WTC11 (cell line): ENCODE data around the gene ERGIC2. TPM values are rescaled to one million over a fixed set of nuclear protein-coding genes. Genes with fewer than 3 reads are reported as not detected.
A peak's percentile ranks its signal among the peaks of the same experiment; 100 is the strongest.
"Not testable (repeated sequence)": the region's sequence is repeated elsewhere in the genome, so short reads cannot be mapped to it uniquely, and the experiment has no call there.

Source experiments
- ATAC-seq: fragments of 200-7000 bp; cut with Tn5 transposase; 2 replicates; pipeline ENCODE4 v1.10.0; 2021; ENCODE audit warnings: mild to moderate bottlenecking, moderate library complexity
- CTCF ChIA-PET: fragments of 300-600 bp; sonication (Branson Sonifier 250); formaldehyde crosslinking; loops from one replicate; lab custom pipeline; 2021; ENCODE audit warnings: antibody characterized with exemption; lab: Charles Lee
- POLR2A ChIA-PET: fragments of 350-600 bp; sonication (Branson Sonifier 250); formaldehyde crosslinking; loops from one replicate; lab custom pipeline; 2021; ENCODE audit warnings: antibody characterized with exemption; lab: Charles Lee
- DNase-seq: peaks from one replicate; pipeline ENCODE4 v3.0.0; 2021; ENCODE audit warnings: low spot score
- H3K27ac Mint-ChIP-seq: 2 replicates; pipeline ENCODE4 v1.8.0; 2021; ENCODE audit warnings: mixed read lengths
- H3K27me3 Mint-ChIP-seq: 2 replicates; pipeline ENCODE4 v1.8.0; 2021; ENCODE audit warnings: low read depth, mild to moderate bottlenecking, moderate library complexity, mixed read lengths
- H3K36me3 Mint-ChIP-seq: 2 replicates; pipeline ENCODE4 v1.8.0; 2021; ENCODE audit warnings: mixed read lengths
- H3K4me1 Mint-ChIP-seq: 2 replicates; pipeline ENCODE4 v1.8.0; 2022; ENCODE audit warnings: mixed read lengths
- H3K4me3 Mint-ChIP-seq: 2 replicates; pipeline ENCODE4 v1.8.0; 2021; ENCODE audit warnings: mild to moderate bottlenecking, moderate library complexity, mixed read lengths
- H3K9me3 Mint-ChIP-seq: 2 replicates; pipeline ENCODE4 v1.8.0; 2021; ENCODE audit warnings: mixed read lengths
- ARID4B ChIP-seq: sonication (generic); formaldehyde crosslinking; IDR thresholded peaks from 2 replicates; pipeline ENCODE4 v1.8.0; 2023; ENCODE audit warnings: missing genetic modification reagents, mild to moderate bottlenecking, borderline replicate concordance
- ATF3 ChIP-seq: sonication (generic); formaldehyde crosslinking; conservative IDR thresholded peaks from 2 replicates; pipeline ENCODE4 v1.8.1; 2022; ENCODE audit warnings: mild to moderate bottlenecking, missing genetic modification reagents
- CTCF ChIP-seq: fragments of 200-600 bp; IDR thresholded peaks from 2 replicates; pipeline ENCODE4 v1.8.0; 2022; ENCODE audit warnings: antibody characterized with exemption
- E2F5 ChIP-seq: sonication (generic); formaldehyde crosslinking; IDR thresholded peaks from 2 replicates; pipeline ENCODE4 v1.8.1; 2022; ENCODE audit warnings: mild to moderate bottlenecking, moderate library complexity, missing genetic modification reagents
- ETV6 ChIP-seq: sonication (generic); formaldehyde crosslinking; IDR thresholded peaks from 2 replicates; pipeline ENCODE4 v1.8.1; 2022; ENCODE audit warnings: mild to moderate bottlenecking, missing genetic modification reagents
- FOXK1 ChIP-seq: sonication (generic); formaldehyde crosslinking; IDR thresholded peaks from 2 replicates; pipeline ENCODE4 v1.8.0; 2022; ENCODE audit warnings: mild to moderate bottlenecking, moderate library complexity, missing genetic modification reagents
- GRHL2 ChIP-seq: fragments of 250-450 bp; sonication (Bioruptor Pico); IDR thresholded peaks from 2 replicates; pipeline ENCODE4 v1.8.0; 2022; ENCODE audit warnings: mild to moderate bottlenecking, moderate library complexity; ENCODE audit not compliant: insufficient replicate concordance, severe bottlenecking
- GTF2I ChIP-seq: fragments of 250-450 bp; sonication (Bioruptor Pico); conservative IDR thresholded peaks from 2 replicates; pipeline ENCODE4 v1.4.0; 2021; ENCODE audit warnings: mild to moderate bottlenecking
- HMGXB4 ChIP-seq: sonication (generic); formaldehyde crosslinking; IDR thresholded peaks from 2 replicates; pipeline ENCODE4 v1.8.1; 2023; ENCODE audit warnings: mild to moderate bottlenecking, moderate library complexity, missing genetic modification reagents
- IRF2 ChIP-seq: sonication (generic); formaldehyde crosslinking; IDR thresholded peaks from 2 replicates; pipeline ENCODE4 v1.8.0; 2022; ENCODE audit warnings: low read depth, missing genetic modification reagents, borderline replicate concordance
- KAT7 ChIP-seq: sonication (generic); formaldehyde crosslinking; IDR thresholded peaks from 2 replicates; pipeline ENCODE4 v1.8.1; 2023; ENCODE audit warnings: missing genetic modification reagents, mild to moderate bottlenecking, borderline replicate concordance
- MLX ChIP-seq: sonication (generic); formaldehyde crosslinking; IDR thresholded peaks from 2 replicates; pipeline ENCODE4 v1.8.1; 2023; ENCODE audit warnings: mild to moderate bottlenecking, missing genetic modification reagents, moderate library complexity
- MXD4 ChIP-seq: fragments of 250-450 bp; sonication (Bioruptor Pico); IDR thresholded peaks from 2 replicates; pipeline ENCODE4 v1.8.0; 2021; ENCODE audit warnings: mild to moderate bottlenecking, moderate library complexity, borderline replicate concordance
- MYBL2 ChIP-seq: sonication (generic); formaldehyde crosslinking; IDR thresholded peaks from 2 replicates; pipeline ENCODE4 v1.8.1; 2023; ENCODE audit warnings: mild to moderate bottlenecking, moderate library complexity, missing genetic modification reagents
- NR1H2 ChIP-seq: sonication (generic); formaldehyde crosslinking; IDR thresholded peaks from 2 replicates; pipeline ENCODE4 v1.9.0; 2021; ENCODE audit warnings: mild to moderate bottlenecking, moderate library complexity, missing genetic modification reagents
- SMAD3 ChIP-seq: sonication (generic); formaldehyde crosslinking; IDR thresholded peaks from 2 replicates; pipeline ENCODE4 v1.8.0; 2022; ENCODE audit warnings: missing genetic modification reagents, mild to moderate bottlenecking, borderline replicate concordance
- SMAD4 ChIP-seq: sonication (generic); formaldehyde crosslinking; IDR thresholded peaks from 2 replicates; pipeline ENCODE4 v1.8.0; 2022; ENCODE audit warnings: mild to moderate bottlenecking, missing genetic modification reagents
- SOX15 ChIP-seq: fragments of 250-450 bp; sonication (Bioruptor Pico); IDR thresholded peaks from 2 replicates; pipeline ENCODE4 v1.9.0; 2021; ENCODE audit warnings: mild to moderate bottlenecking
- SP1 ChIP-seq: sonication (generic); formaldehyde crosslinking; conservative IDR thresholded peaks from 2 replicates; pipeline ENCODE4 v1.8.1; 2022; ENCODE audit warnings: missing genetic modification reagents
- TP53 ChIP-seq: sonication (generic); formaldehyde crosslinking; IDR thresholded peaks from 2 replicates; pipeline ENCODE4 v1.8.1; 2023; ENCODE audit warnings: mild to moderate bottlenecking, missing genetic modification reagents
- USF1 ChIP-seq: sonication (generic); formaldehyde crosslinking; IDR thresholded peaks from 2 replicates; pipeline ENCODE4 v1.8.0; 2022; ENCODE audit warnings: mild to moderate bottlenecking, missing genetic modification reagents
- ZBTB21 ChIP-seq: sonication (generic); formaldehyde crosslinking; IDR thresholded peaks from 2 replicates; pipeline ENCODE4 v1.8.1; 2023; ENCODE audit warnings: mild to moderate bottlenecking, missing genetic modification reagents, borderline replicate concordance
- ZNF317 ChIP-seq: sonication (generic); formaldehyde crosslinking; IDR thresholded peaks from 2 replicates; pipeline ENCODE4 v1.8.1; 2023; ENCODE audit warnings: low read depth, mild to moderate bottlenecking, moderate library complexity, missing genetic modification reagents, borderline replicate concordance
- total RNA-seq: library from RNA; stranded (reverse); gene quantifications from 3 replicates; pipeline ENCODE4 v1.2.3, GENCODE V29; 2021

Gene ERGIC2
- total RNA-seq, 1 experiment from 2014 or later: 51.4 TPM

GRCh38 chr12:29291226-29291625 is 89.7 kb downstream of the ERGIC2 start:
- Mint-ChIP-seq H3K4me3 (no peak overlapping the region), H3K4me1 (peaks cover 8% of the 10 kb centered on the region), H3K36me3 (peaks cover 4% of the 10 kb centered on the region), H3K27me3 (no peaks in the 10 kb centered on the region)
- ChIA-PET CTCF (no interaction called here), POLR2A (no interaction called here)
- DNase-seq: no peak
- TF ChIP-seq TP53 (CRISPR knock-in tag) (no peak), CTCF (no peak), MLX (CRISPR knock-in tag) (no peak), KAT7 (CRISPR knock-in tag) (no peak), GRHL2 (CRISPR knock-in tag) (no peak), ETV6 (no peak), FOXK1 (no peak), MYBL2 (no peak)
- TF ChIP-seq, all 79 proteins: peak for 0
- no peak overlapping the region for H3K27ac Mint-ChIP-seq
- H3K9me3 Mint-ChIP-seq: peaks cover 12% of the 10 kb centered on the region
- no peak for ATAC-seq

GRCh38 chr12:29290475-29290874 is 90.5 kb downstream of the ERGIC2 start:
- H3K36me3 Mint-ChIP-seq, ATAC-seq, H3K4me1 Mint-ChIP-seq, H3K4me3 Mint-ChIP-seq, POLR2A ChIA-PET, H3K27ac Mint-ChIP-seq, CTCF ChIA-PET, DNase-seq, H3K27me3 Mint-ChIP-seq: not testable (repeated sequence)
- 0 out of 2 replicates have a peak, but pooled peaks have one; percentile 27 for TF ChIP-seq GTF2I (CRISPR knock-in tag)
- H3K9me3 Mint-ChIP-seq: peaks cover 12% of the 10 kb centered on the region

- Mint-ChIP-seq H3K27me3 (no peaks in the 10 kb centered on the region), H3K4me3 (no peak overlapping the region), H3K27ac (no peak overlapping the region), H3K36me3 (peaks cover 4% of the 10 kb centered on the region), H3K4me1 (peaks cover 8% of the 10 kb centered on the region), H3K9me3 (peaks cover 19% of the 10 kb centered on the region)
- no peak for ATAC-seq
- POLR2A ChIA-PET: no interaction called here
- CTCF ChIA-PET: interaction anchor here (0.6 to 1.2 kb wide), 2 partner anchors 29 to 1481 kb away, joined by 3 read pairs; no protein-coding TSS in a partner anchor
- DNase-seq: no peak
- TF ChIP-seq HMGXB4 (no peak), ARID4B (no peak), SP1 (CRISPR knock-in tag) (no peak), E2F5 (no peak), ATF3 (CRISPR knock-in tag) (no peak), USF1 (no peak), MXD4 (no peak), SMAD4 (CRISPR knock-in tag) (no peak), IRF2 (CRISPR knock-in tag) (no peak), ZBTB21 (CRISPR knock-in tag) (no peak), NR1H2 (CRISPR knock-in tag) (no peak), SOX15 (CRISPR knock-in tag) (no peak), GTF2I (CRISPR knock-in tag) (no peak), ZNF317 (CRISPR knock-in tag) (no peak), TP53 (CRISPR knock-in tag) (no peak), SMAD3 (CRISPR knock-in tag) (no peak)
Measured at GRCh38 chr12:29288031-29288430, 92.9 kb downstream of the ERGIC2 start.
